ENCODE data around the gene PHF20.

- TF ChIP-seq CTCF (IDR thresholded peaks at IDR 0.05) (no peak), POLR2A (IDR thresholded peaks at IDR 0.05) (no peak)
Measured at GRCh38 chr20:35807877-35808276, 36.1 kb downstream of the PHF20 start.

Measured in esophagus squamous epithelium (tissue), 4 donors.